Measurements from ENCODE around the gene CGB3.

The CGB3 gene

GRCh38 chr19:49016067-49016839 lies 7.9 kb downstream of the CGB3 start:
- DNase-seq (ENCODE audit: low spot score) = no peak

- no peak for DNase-seq (ENCODE audit: low spot score)
Measured at GRCh38 chr19:49014870-49015255, 9.3 kb downstream of the CGB3 start.

GRCh38 chr19:49014123-49014869 lies 9.8 kb downstream of the CGB3 start:
- DNase-seq (ENCODE audit: low spot score) = no peak

GRCh38 chr19:49011194-49011593 lies 12.9 kb downstream of the CGB3 start:
- DNase-seq (ENCODE audit: low spot score) = no peak

GRCh38 chr19:49010453-49010852 lies 13.7 kb downstream of the CGB3 start:
- no peak for DNase-seq (ENCODE audit: low spot score)

- no peak for DNase-seq (ENCODE audit: low spot score)
Measured at GRCh38 chr19:49009828-49010227, 14.3 kb downstream of the CGB3 start.

- DNase-seq (ENCODE audit: low spot score) = no peak
Measured at GRCh38 chr19:49006905-49007304, 17.2 kb downstream of the CGB3 start.

- no peak for DNase-seq (ENCODE audit: low spot score)
Measured at GRCh38 chr19:49004964-49005614, 19.0 kb downstream of the CGB3 start.

GRCh38 chr19:49004133-49004532 lies 20.0 kb downstream of the CGB3 start:
- DNase-seq (ENCODE audit: low spot score) = no peak

- peak; percentile 49 for DNase-seq (ENCODE audit: low spot score)
Measured at GRCh38 chr19:48999481-49000325, 24.4 kb downstream of the CGB3 start.

GRCh38 chr19:48997972-48998371 lies 26.2 kb downstream of the CGB3 start:
- peak; percentile 66 for DNase-seq (ENCODE audit: low spot score)

GRCh38 chr19:48994035-48994386 lies 30.1 kb downstream of the CGB3 start:
- no peak for DNase-seq (ENCODE audit: low spot score)

- peak; percentile 100 for DNase-seq (ENCODE audit: low spot score)
Measured at GRCh38 chr19:48993175-48994034, 30.7 kb downstream of the CGB3 start, which contains the start of the genes GYS1 and RUVBL2. GYS1 (minus strand) TSS chr19:48993309; CDS start chr19:48993112, 197 bp downstream. RUVBL2 (plus strand) TSS chr19:48993887; CDS start chr19:48993912, 25 bp downstream.

GRCh38 chr19:48992581-48993174 lies 31.5 kb downstream of the CGB3 start:
- no peak for DNase-seq (ENCODE audit: low spot score)

- no peak for DNase-seq (ENCODE audit: low spot score)
Measured at GRCh38 chr19:48991873-48992580, 32.1 kb downstream of the CGB3 start.

- no peak for DNase-seq (ENCODE audit: low spot score)
Measured at GRCh38 chr19:48991011-48991609, 33.0 kb downstream of the CGB3 start.

- DNase-seq (ENCODE audit: low spot score) = no peak
Measured at GRCh38 chr19:48990400-48990799, 33.7 kb downstream of the CGB3 start.

- DNase-seq (ENCODE audit: low spot score) = no peak
Measured at GRCh38 chr19:48989701-48990291, 34.3 kb downstream of the CGB3 start.

- DNase-seq (ENCODE audit: low spot score) = no peak
Measured at GRCh38 chr19:48988860-48989259, 35.3 kb downstream of the CGB3 start.
